GM23338 (cell line): ENCODE data around the gene CHCHD3. TPM values are rescaled to one million over a fixed set of nuclear protein-coding genes. Genes with fewer than 3 reads are reported as not detected.

Experiments
- ATAC-seq: fragments of 200-7000 bp; cut with Tn5 transposase; 3 replicates; pipeline ENCODE4 v1.9.1; 2020
- DNase-seq: peaks from one replicate; pipeline ENCODE4 v3.0.0-alpha.2; 2015; ENCODE audit warnings: low spot score
- H2AFZ ChIP-seq: fragments of 200-600 bp; sonication (generic); 2 replicates; pipeline ENCODE4 v1.8.0; 2016; ENCODE audit warnings: antibody characterized with exemption, mild to moderate bottlenecking, moderate library complexity
- H3F3A ChIP-seq: fragments of 200-600 bp; sonication (generic); replicated peaks from 2 replicates; pipeline ENCODE4 v1.8.0; 2017; ENCODE audit warnings: antibody characterized with exemption, mixed run types, low read depth
- H3K27ac ChIP-seq: fragments of 200-600 bp; sonication (generic); 2 replicates; pipeline ENCODE4 v1.6.1; 2016; ENCODE audit warnings: low read depth
- H3K27me3 ChIP-seq: fragments of 200-600 bp; sonication (generic); 2 replicates; pipeline ENCODE4 v1.8.0; 2016; ENCODE audit warnings: mild to moderate bottlenecking, mixed run types, moderate library complexity; ENCODE audit not compliant: insufficient read depth
- H3K36me3 ChIP-seq: fragments of 200-600 bp; sonication (generic); 2 replicates; pipeline ENCODE4 v1.8.0; 2016; ENCODE audit warnings: mild to moderate bottlenecking; ENCODE audit not compliant: insufficient read depth
- H3K4me1 ChIP-seq: fragments of 200-600 bp; sonication (generic); 2 replicates; pipeline ENCODE4 v1.8.0; 2016; ENCODE audit warnings: mild to moderate bottlenecking, moderate library complexity; ENCODE audit not compliant: insufficient read depth
- H3K4me2 ChIP-seq: fragments of 200-600 bp; sonication (generic); 2 replicates; pipeline ENCODE4 v1.7.1; 2017; ENCODE audit warnings: mixed run types
- H3K4me3 ChIP-seq: fragments of 200-600 bp; sonication (generic); 2 replicates; pipeline ENCODE4 v1.6.1; 2016; ENCODE audit warnings: mixed run types
- H3K79me2 ChIP-seq: fragments of 200-600 bp; sonication (generic); replicated peaks from 2 replicates; pipeline ENCODE4 v1.8.0; 2017; ENCODE audit warnings: mild to moderate bottlenecking; ENCODE audit not compliant: insufficient read depth
- H3K9me2 ChIP-seq: fragments of 200-600 bp; sonication (generic); 2 replicates; pipeline ENCODE4 v1.8.0; 2017; ENCODE audit not compliant: insufficient read depth
- H4K20me1 ChIP-seq: fragments of 200-600 bp; sonication (generic); replicated peaks from 2 replicates; pipeline ENCODE4 v1.8.0; 2017; ENCODE audit warnings: mild to moderate bottlenecking; ENCODE audit not compliant: insufficient read depth
- H3K27ac Mint-ChIP-seq: 2 replicates; pipeline ENCODE4 v1.8.0; 2020; ENCODE audit warnings: inconsistent platforms, mild to moderate bottlenecking, moderate library complexity, mixed read lengths
- H3K27me3 Mint-ChIP-seq: 3 replicates; pipeline ENCODE4 v1.8.0; 2022; ENCODE audit warnings: low read depth, mild to moderate bottlenecking, moderate library complexity, mixed read lengths, inconsistent platforms; ENCODE audit not compliant: insufficient read depth, poor library complexity
- H3K36me3 Mint-ChIP-seq: 3 replicates; pipeline ENCODE4 v1.8.0; 2021; ENCODE audit warnings: low read depth, mild to moderate bottlenecking, inconsistent platforms, moderate library complexity, mixed read lengths
- H3K4me1 Mint-ChIP-seq: 3 replicates; pipeline ENCODE4 v1.8.0; 2020; ENCODE audit warnings: mild to moderate bottlenecking, inconsistent platforms, mixed read lengths
- H3K4me3 Mint-ChIP-seq: 3 replicates; pipeline ENCODE4 v1.8.0; 2021; ENCODE audit warnings: moderate library complexity, mild to moderate bottlenecking, inconsistent platforms, mixed read lengths
- H3K9me3 Mint-ChIP-seq: 3 replicates; pipeline ENCODE4 v1.8.0; 2020; ENCODE audit warnings: moderate library complexity, mild to moderate bottlenecking, inconsistent platforms, mixed read lengths
- CREB1 ChIP-seq: fragments of 250-450 bp; sonication (Bioruptor Pico); IDR thresholded peaks from 2 replicates; pipeline ENCODE4 v1.5.0; 2020; ENCODE audit warnings: low read depth, mild to moderate bottlenecking, moderate library complexity
- EZH2 ChIP-seq: fragments of 200-600 bp; sonication (generic); IDR thresholded peaks from one replicate; pipeline ENCODE4 v1.8.0; 2017; ENCODE audit warnings: antibody characterized with exemption, mild to moderate bottlenecking, low read depth; ENCODE audit not compliant: unreplicated experiment
- POLR2AphosphoS5 ChIP-seq: IDR thresholded peaks from 2 replicates; pipeline ENCODE4 v1.6.1; 2016; ENCODE audit warnings: antibody characterized with exemption, low read depth
- STAT1 ChIP-seq: IDR thresholded peaks from one replicate; pipeline ENCODE4 v1.6.1; 2016; ENCODE audit warnings: antibody characterized with exemption; ENCODE audit not compliant: unreplicated experiment
- ZNF331 ChIP-seq: fragments of 250-450 bp; sonication (Bioruptor Pico); IDR thresholded peaks from 2 replicates; pipeline ENCODE4 v1.5.0; 2020; ENCODE audit warnings: low read depth, mild to moderate bottlenecking, moderate library complexity
- polyA plus RNA-seq: library from polyadenylated mRNA; unstranded; fragments of >200 nt; fragmentation: Nextera tagmentation; extraction: Ambion mirVana; gene quantifications from 2 replicates; pipeline ENCODE4 v1.2.1, GENCODE V29; 2016
- total RNA-seq: library from RNA; depleted of rRNA; stranded (reverse); fragments of >200 nt; shearing (Covaris generic); gene quantifications from 2 replicates; pipeline ENCODE4 v1.2.3, GENCODE V29; 2014
- TF ChIP-seq, protein P1 (sequence below): fragments of 250-450 bp; sonication (Bioruptor Pico); IDR thresholded peaks from 2 replicates; pipeline ENCODE4 v1.5.0; 2020; ENCODE audit warnings: mild to moderate bottlenecking, moderate library complexity
- TF ChIP-seq, protein P2 (sequence below), 2 experiments: fragments of 200-600 bp in 1 of 2; sonication (generic) in 1 of 2; conservative IDR thresholded peaks; 2 replicates each; pipeline versions ENCODE4 v1.5.1 to v1.6.1; 2016 to 2017; ENCODE audit warnings: antibody characterized with exemption in 2 of 2, low read depth in 2 of 2, mild to moderate bottlenecking in 2 of 2, moderate library complexity in 1 of 2
- TF ChIP-seq, protein P3 (sequence below): IDR thresholded peaks from 2 replicates; pipeline ENCODE4 v1.6.1; 2016; ENCODE audit warnings: antibody characterized with exemption

The CHCHD3 gene
- total and polyA plus RNA-seq, 2 experiments from 2014 or later = 107 to 131 TPM

DNA sequence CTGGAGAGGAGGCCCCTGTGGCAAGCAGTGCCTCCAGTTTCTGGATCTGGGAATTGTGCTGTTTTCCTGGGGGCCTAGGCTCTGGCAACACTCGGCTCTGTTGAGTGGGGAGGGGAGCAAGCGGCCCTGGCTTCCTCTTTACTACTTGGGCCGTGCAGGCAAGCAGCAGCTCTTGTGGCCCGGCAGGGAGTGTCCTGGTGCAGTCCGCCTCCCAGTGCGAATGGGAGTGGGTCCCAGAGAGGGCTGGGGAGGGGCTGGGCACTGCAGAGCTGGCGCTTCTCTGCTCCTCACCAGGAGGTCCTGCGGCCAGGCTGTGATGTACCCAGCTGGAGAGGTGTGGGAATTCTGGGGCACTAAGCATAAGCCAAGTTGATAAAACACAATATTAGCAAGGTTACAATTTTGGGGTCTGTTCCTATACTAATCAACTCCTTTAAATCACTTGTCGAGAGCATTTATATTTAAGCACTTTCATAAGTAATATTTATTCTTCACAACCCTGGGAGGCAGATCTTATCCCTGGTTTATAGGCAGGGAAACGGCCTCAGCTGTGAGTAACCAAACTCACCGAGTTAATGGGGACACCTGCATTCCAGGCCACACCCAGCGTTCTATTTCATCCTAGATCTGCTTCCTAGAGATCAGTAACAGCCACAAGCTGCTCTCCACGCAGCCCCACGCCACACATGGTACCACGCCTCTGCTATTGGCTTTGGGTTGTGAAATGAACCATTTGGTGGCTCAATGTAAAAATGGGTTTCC lies 322.2 kb downstream of the CHCHD3 start (continued):
- TF ChIP-seq, protein P1, sequence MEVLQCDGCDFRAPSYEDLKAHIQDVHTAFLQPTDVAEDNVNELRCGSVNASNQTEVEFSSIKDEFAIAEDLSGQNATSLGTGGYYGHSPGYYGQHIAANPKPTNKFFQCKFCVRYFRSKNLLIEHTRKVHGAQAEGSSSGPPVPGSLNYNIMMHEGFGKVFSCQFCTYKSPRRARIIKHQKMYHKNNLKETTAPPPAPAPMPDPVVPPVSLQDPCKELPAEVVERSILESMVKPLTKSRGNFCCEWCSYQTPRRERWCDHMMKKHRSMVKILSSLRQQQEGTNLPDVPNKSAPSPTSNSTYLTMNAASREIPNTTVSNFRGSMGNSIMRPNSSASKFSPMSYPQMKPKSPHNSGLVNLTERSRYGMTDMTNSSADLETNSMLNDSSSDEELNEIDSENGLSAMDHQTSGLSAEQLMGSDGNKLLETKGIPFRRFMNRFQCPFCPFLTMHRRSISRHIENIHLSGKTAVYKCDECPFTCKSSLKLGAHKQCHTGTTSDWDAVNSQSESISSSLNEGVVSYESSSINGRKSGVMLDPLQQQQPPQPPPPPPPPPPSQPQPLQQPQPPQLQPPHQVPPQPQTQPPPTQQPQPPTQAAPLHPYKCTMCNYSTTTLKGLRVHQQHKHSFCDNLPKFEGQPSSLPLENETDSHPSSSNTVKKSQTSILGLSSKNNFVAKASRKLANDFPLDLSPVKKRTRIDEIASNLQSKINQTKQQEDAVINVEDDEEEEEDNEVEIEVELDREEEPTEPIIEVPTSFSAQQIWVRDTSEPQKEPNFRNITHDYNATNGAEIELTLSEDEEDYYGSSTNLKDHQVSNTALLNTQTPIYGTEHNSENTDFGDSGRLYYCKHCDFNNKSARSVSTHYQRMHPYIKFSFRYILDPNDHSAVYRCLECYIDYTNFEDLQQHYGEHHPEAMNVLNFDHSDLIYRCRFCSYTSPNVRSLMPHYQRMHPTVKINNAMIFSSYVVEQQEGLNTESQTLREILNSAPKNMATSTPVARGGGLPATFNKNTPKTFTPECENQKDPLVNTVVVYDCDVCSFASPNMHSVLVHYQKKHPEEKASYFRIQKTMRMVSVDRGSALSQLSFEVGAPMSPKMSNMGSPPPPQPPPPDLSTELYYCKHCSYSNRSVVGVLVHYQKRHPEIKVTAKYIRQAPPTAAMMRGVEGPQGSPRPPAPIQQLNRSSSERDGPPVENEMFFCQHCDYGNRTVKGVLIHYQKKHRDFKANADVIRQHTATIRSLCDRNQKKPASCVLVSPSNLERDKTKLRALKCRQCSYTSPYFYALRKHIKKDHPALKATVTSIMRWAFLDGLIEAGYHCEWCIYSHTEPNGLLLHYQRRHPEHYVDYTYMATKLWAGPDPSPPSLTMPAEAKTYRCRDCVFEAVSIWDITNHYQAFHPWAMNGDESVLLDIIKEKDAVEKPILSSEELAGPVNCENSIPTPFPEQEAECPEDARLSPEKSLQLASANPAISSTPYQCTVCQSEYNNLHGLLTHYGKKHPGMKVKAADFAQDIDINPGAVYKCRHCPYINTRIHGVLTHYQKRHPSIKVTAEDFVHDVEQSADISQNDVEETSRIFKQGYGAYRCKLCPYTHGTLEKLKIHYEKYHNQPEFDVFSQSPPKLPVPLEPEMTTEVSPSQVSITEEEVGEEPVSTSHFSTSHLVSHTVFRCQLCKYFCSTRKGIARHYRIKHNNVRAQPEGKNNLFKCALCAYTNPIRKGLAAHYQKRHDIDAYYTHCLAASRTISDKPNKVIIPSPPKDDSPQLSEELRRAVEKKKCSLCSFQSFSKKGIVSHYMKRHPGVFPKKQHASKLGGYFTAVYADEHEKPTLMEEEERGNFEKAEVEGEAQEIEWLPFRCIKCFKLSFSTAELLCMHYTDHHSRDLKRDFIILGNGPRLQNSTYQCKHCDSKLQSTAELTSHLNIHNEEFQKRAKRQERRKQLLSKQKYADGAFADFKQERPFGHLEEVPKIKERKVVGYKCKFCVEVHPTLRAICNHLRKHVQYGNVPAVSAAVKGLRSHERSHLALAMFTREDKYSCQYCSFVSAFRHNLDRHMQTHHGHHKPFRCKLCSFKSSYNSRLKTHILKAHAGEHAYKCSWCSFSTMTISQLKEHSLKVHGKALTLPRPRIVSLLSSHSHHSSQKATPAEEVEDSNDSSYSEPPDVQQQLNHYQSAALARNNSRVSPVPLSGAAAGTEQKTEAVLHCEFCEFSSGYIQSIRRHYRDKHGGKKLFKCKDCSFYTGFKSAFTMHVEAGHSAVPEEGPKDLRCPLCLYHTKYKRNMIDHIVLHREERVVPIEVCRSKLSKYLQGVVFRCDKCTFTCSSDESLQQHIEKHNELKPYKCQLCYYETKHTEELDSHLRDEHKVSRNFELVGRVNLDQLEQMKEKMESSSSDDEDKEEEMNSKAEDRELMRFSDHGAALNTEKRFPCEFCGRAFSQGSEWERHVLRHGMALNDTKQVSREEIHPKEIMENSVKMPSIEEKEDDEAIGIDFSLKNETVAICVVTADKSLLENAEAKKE (CRISPR knock-in tag) = no peak

DNA sequence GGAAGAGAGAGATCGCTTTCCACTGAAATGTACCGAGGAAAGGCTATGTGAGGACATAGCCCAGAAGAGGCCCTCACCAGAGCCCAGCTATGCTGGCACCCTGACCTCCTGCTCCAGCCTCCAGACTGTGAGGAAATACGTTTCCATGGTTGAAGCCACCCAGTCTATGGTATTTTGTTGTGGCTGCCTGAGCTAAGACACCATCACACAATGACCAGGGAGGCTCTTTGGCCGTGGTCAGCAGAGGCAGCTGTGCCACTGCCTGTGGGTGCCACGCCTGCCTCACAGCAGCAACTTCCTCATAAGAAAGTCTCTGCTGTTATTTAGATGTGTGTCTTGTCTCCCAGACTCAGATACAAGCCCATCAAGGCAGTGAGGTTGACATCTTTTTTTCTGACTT lies 322.9 kb downstream of the CHCHD3 start:
- Mint-ChIP-seq H3K9me3 (peaks cover 10% of the 10 kb centered on the region), H3K4me1 (no peaks in the 10 kb centered on the region), H3K4me3 (no peak overlapping the region), H3K27me3 (peaks cover 3% of the 10 kb centered on the region), H3K36me3 (peaks cover 4% of the 10 kb centered on the region; the same call in 1 of the 3 replicates), H3K27ac (no peak overlapping the region)
- H3K36me3 ChIP-seq = no peaks in the 10 kb centered on the region
- H3K27ac ChIP-seq = no peak overlapping the region
- DNase-seq (no peak), ATAC-seq (no peak)
- H3K79me2 ChIP-seq = no peaks in the 10 kb centered on the region
- H3K4me2 ChIP-seq = no peak overlapping the region
- no peaks in the 10 kb centered on the region for H3K27me3 ChIP-seq
- no peaks in the 10 kb centered on the region for H3F3A ChIP-seq
- H3K9me2 ChIP-seq = peaks cover 9% of the 10 kb centered on the region
- H4K20me1 ChIP-seq = no peaks in the 10 kb centered on the region
- no peak overlapping the region for H3K4me3 ChIP-seq
- no peak overlapping the region for H2AFZ ChIP-seq
- H3K4me1 ChIP-seq = no peaks in the 10 kb centered on the region
- TF ChIP-seq, protein P2, sequence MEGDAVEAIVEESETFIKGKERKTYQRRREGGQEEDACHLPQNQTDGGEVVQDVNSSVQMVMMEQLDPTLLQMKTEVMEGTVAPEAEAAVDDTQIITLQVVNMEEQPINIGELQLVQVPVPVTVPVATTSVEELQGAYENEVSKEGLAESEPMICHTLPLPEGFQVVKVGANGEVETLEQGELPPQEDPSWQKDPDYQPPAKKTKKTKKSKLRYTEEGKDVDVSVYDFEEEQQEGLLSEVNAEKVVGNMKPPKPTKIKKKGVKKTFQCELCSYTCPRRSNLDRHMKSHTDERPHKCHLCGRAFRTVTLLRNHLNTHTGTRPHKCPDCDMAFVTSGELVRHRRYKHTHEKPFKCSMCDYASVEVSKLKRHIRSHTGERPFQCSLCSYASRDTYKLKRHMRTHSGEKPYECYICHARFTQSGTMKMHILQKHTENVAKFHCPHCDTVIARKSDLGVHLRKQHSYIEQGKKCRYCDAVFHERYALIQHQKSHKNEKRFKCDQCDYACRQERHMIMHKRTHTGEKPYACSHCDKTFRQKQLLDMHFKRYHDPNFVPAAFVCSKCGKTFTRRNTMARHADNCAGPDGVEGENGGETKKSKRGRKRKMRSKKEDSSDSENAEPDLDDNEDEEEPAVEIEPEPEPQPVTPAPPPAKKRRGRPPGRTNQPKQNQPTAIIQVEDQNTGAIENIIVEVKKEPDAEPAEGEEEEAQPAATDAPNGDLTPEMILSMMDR (conservative IDR thresholded peaks at IDR 0.05; ENCODE audit: low read depth in 2 of 2) = no peak
- TF ChIP-seq EZH2 = no peak
- TF ChIP-seq, protein P3, sequence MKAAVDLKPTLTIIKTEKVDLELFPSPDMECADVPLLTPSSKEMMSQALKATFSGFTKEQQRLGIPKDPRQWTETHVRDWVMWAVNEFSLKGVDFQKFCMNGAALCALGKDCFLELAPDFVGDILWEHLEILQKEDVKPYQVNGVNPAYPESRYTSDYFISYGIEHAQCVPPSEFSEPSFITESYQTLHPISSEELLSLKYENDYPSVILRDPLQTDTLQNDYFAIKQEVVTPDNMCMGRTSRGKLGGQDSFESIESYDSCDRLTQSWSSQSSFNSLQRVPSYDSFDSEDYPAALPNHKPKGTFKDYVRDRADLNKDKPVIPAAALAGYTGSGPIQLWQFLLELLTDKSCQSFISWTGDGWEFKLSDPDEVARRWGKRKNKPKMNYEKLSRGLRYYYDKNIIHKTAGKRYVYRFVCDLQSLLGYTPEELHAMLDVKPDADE = no peak
- TF ChIP-seq STAT1 = no peak
- TF ChIP-seq CREB1 = no peak
- TF ChIP-seq ZNF331 (CRISPR knock-in tag) = no peak
- TF ChIP-seq POLR2AphosphoS5 = no peak
